GM18502 (cell line): Measurements from ENCODE around the gene SLC10A2.

Experiments used
- ATAC-seq: cut with Tn5 transposase; IDR thresholded peaks from one replicate; pipeline ENCODE4 v1.9.1; 2021; ENCODE audit warnings: mild to moderate bottlenecking; ENCODE audit not compliant: unreplicated experiment, poor library complexity

Gene SLC10A2

GRCh38 chr13:102999499-102999898 is 66.7 kb downstream of the SLC10A2 start:
- no peak for ATAC-seq
